ENCODE data around the gene LHFPL6. TPM values are rescaled to one million over a fixed set of nuclear protein-coding genes. Genes with fewer than 3 reads are reported as not detected.

Gene LHFPL6
- polyA plus RNA-seq, 2 of the 4 experiments (the other 2 are of a cell fraction), result 1.7 to 5.4 TPM

DNA sequence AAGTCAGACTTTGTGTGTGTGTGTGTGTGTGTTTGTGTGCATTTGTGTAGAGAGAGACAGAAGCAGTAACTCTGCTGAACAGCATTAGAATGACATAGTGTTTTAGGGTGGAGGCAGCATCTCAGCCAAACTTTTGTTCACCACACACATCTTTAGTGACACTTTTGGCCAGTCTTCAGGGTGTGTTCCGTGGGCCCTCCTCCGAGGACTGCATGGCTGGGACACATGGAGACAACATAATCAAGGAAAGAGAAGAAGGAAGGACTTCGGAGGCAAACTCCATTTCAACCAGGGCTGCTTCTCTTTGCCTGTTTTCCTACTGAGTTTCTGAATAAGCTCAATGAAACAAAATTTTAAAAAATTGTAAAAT lies 205.1 kb downstream of the LHFPL6 start:
- POLR2A ChIA-PET, result no interaction called here
- 8% methylated on average over 3 of the region's 3 CpGs for WGBS (ENCODE audit: missing lambda C conversion rate)
- H3K4me3 ChIP-seq, result no peak overlapping the region
- DNase-seq (ENCODE audit: low read depth in 1 of 2, low spot score in 1 of 2) (no peak), ATAC-seq (no peak), FAIRE-seq (no peak)
- CTCF ChIA-PET, result no interaction called here
- H3K4me1 ChIP-seq, result no peaks in the 10 kb centered on the region
- H3K4me2 ChIP-seq, result no peak overlapping the region
- no peak for TF ChIP-seq EP300 (IDR thresholded peaks at IDR 0.05)
- no peak for TF ChIP-seq BHLHE40 (IDR thresholded peaks at IDR 0.05; ENCODE audit: low read depth, low read length)
- TF ChIP-seq ZFP36 (IDR thresholded peaks at IDR 0.05; ENCODE audit: borderline replicate concordance, partially characterized antibody), result no peak
- no peak for TF ChIP-seq KDM1A (IDR thresholded peaks at IDR 0.05; ENCODE audit: low read depth)
- TF ChIP-seq, protein P1, sequence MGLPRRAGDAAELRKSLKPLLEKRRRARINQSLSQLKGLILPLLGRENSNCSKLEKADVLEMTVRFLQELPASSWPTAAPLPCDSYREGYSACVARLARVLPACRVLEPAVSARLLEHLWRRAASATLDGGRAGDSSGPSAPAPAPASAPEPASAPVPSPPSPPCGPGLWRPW (IDR thresholded peaks at IDR 0.05), result no peak
- TF ChIP-seq KDM5A (IDR thresholded peaks at IDR 0.05), result no peak
- no peak for TF ChIP-seq FOSB (CRISPR knock-in tag; IDR thresholded peaks at IDR 0.05)
- TF ChIP-seq, protein P2, sequence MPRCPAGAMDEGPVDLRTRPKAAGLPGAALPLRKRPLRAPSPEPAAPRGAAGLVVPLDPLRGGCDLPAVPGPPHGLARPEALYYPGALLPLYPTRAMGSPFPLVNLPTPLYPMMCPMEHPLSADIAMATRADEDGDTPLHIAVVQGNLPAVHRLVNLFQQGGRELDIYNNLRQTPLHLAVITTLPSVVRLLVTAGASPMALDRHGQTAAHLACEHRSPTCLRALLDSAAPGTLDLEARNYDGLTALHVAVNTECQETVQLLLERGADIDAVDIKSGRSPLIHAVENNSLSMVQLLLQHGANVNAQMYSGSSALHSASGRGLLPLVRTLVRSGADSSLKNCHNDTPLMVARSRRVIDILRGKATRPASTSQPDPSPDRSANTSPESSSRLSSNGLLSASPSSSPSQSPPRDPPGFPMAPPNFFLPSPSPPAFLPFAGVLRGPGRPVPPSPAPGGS (IDR thresholded peaks at IDR 0.05), result no peak
- TF ChIP-seq SREBF2 (IDR thresholded peaks at IDR 0.05), result no peak
- TF ChIP-seq NPAS2 (CRISPR knock-in tag; IDR thresholded peaks at IDR 0.05; ENCODE audit: borderline replicate concordance), result no peak
- TF ChIP-seq MYC (IDR thresholded peaks at IDR 0.05; ENCODE audit: borderline replicate concordance, low read length), result no peak
- TF ChIP-seq POLR2AphosphoS2 (conservative IDR thresholded peaks at IDR 0.05; ENCODE audit: low read length), result no peak
- no peak for TF ChIP-seq HOXB13 (CRISPR knock-in tag; IDR thresholded peaks at IDR 0.05; ENCODE audit: low read depth)
- no peak for TF ChIP-seq FOXS1 (CRISPR knock-in tag; IDR thresholded peaks at IDR 0.05)
- TF ChIP-seq MAFK (IDR thresholded peaks at IDR 0.05; ENCODE audit: partially characterized antibody), result no peak
- TF ChIP-seq TP53 (CRISPR knock-in tag; IDR thresholded peaks at IDR 0.05), result no peak
- TF ChIP-seq RFX5 (IDR thresholded peaks at IDR 0.05), result no peak
- no peak for TF ChIP-seq GATA3 (IDR thresholded peaks at IDR 0.05; ENCODE audit: borderline replicate concordance)
- no peak for TF ChIP-seq RARB (CRISPR knock-in tag; IDR thresholded peaks at IDR 0.05)
- no peak overlapping the region for H3K27ac ChIP-seq
- H3K9me3 ChIP-seq, result no peaks in the 10 kb centered on the region

DNA sequence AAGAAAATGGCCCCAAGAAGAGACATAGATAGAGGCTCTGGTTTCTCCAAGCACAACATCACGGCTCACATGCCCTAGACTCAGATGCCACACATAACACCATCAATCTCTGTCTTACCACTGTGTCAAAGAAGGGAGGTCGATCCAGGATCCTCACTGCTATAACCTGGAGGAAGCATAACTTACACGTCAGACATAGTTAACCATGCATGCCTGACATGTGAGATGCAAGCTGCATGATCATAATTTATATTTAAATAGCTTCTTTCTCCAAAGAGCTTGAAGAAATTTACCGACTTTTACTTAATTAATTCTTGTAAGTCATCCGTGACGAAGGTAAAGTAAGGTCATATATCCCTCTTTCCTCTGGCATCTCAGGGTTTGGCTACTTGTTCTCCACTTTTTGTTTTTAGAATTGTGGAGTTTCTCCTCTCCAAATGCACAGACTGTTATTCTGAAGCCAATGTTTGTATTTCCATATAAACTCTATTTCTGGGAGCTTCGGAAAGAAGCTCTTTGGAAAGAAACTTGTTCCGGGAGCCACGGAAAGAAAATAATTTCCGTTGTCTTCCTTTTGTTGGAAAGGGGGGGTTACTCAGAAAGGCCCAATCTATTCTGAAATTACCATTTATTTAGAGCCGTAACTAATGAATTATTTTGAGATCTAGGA lies 205.6 kb downstream of the LHFPL6 start:
- CTCF ChIA-PET, result no interaction called here
- no peaks in the 10 kb centered on the region for H3K9me3 ChIP-seq
- no peak for ATAC-seq
- no peak for TF ChIP-seq ESRRA (IDR thresholded peaks at IDR 0.05; ENCODE audit: borderline replicate concordance, low read length)
- POLR2A ChIA-PET, result no interaction called here
- no peak for FAIRE-seq
- DNase-seq (ENCODE audit: low read depth in 1 of 2, low spot score in 1 of 2), result no peak
- no peak overlapping the region for H3K4me3 ChIP-seq
- H3K4me2 ChIP-seq, result no peak overlapping the region
- no peak overlapping the region for H3K27ac ChIP-seq
- 58% methylated on average over 11 of the region's 11 CpGs for WGBS (ENCODE audit: missing lambda C conversion rate)
- no peaks in the 10 kb centered on the region for H3K4me1 ChIP-seq

DNA sequence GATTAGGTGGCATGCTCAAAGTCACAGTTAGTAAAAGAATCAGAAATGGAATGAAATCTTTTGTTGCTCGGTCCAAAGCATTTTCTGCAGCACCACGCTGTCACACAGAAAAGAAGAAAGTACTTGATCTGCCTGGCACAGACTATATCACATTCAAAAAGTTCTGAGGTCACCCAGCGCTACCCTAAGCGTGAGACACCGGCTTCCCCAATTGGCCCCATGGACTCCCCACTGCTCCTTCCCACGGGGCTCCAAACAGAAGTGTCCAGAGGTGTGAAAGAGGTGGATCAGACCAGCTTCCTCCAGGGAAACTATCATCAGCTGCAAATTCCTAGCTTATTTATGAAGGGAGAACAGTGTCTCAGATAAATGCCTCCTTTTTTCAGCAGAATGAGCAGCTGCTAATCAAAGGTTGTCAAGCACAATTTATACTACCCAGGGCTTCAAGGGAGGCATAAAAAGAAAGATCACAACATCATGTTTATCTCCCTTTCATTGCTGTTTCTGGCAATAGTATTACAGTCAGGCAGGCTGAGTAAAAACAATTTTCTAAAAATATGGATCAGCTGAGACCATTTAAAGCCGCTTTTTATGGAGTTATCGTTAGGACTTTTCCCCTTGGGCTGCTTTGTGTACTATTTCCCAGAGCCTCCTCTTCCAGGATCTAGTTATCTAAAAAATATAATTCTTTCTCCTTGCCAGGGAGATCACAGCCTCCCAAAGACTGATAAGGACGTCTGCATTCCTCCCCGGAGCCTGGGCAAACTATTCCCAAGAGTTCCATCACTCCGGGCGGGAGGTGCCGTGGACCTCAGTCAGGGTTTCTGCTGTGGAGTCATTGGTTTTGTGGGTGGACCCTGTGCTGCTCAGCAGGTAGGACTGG lies 208.0 kb downstream of the LHFPL6 start:
- H3K27ac ChIP-seq, result no peak overlapping the region
- ChIA-PET POLR2A (no interaction called here), CTCF (no interaction called here)
- ATAC-seq (no peak), FAIRE-seq (no peak), DNase-seq (ENCODE audit: low read depth in 1 of 2, low spot score in 1 of 2) (no peak)
- no peak for TF ChIP-seq ZFP36 (IDR thresholded peaks at IDR 0.05; ENCODE audit: borderline replicate concordance, partially characterized antibody)
- TF ChIP-seq NFE2L2 (conservative IDR thresholded peaks at IDR 0.05; ENCODE audit: low read length), result no peak
- no peaks in the 10 kb centered on the region for H3K4me1 ChIP-seq
- no peak overlapping the region for H3K4me3 ChIP-seq
- WGBS (ENCODE audit: missing lambda C conversion rate), result 39% methylated on average over 9 of the region's 13 CpGs
- no peak overlapping the region for H3K4me2 ChIP-seq
- H3K9me3 ChIP-seq, result no peaks in the 10 kb centered on the region
